Keratinocyte (primary cell): ENCODE measurements around the gene NMT1. TPM values are rescaled to one million over a fixed set of nuclear protein-coding genes. Genes with fewer than 3 reads are reported as not detected.

ENCODE experiments used
- DNase-seq: peaks from one replicate; pipeline ENCODE4 v3.0.0-alpha.2; 2011; ENCODE audit warnings: low read depth, missing footprints, low spot score
- FAIRE-seq: peaks from 2 replicates; lab custom pipeline; 2011; peaks lifted over from hg19 to GRCh38; lab: Jason Lieb, UNC
- H2AFZ ChIP-seq: 2 replicates; pipeline ENCODE4 v1.6.0; 2012; ENCODE audit warnings: low read length, control low read depth, inconsistent platforms; ENCODE audit not compliant: control insufficient read depth
- H3K27ac ChIP-seq: 2 replicates; pipeline ENCODE4 v1.5.1; 2011; ENCODE audit warnings: low read length; ENCODE audit not compliant: control insufficient read depth, insufficient read depth
- H3K27me3 ChIP-seq: 3 replicates; pipeline ENCODE4 v1.6.0; 2011; ENCODE audit warnings: low read length; ENCODE audit not compliant: control insufficient read depth, insufficient read depth; ENCODE audit errors: extremely low read depth
- H3K36me3 ChIP-seq, 2 experiments: 2 replicates in 1 of 2; 3 replicates in 1 of 2; pipeline ENCODE4 v1.5.1; 2011; ENCODE audit warnings: low read length in 2 of 2, mild to moderate bottlenecking in 1 of 2; ENCODE audit not compliant: control insufficient read depth in 2 of 2, insufficient read depth in 2 of 2; ENCODE audit errors: extremely low read depth in 1 of 2
- H3K4me1 ChIP-seq: 3 replicates; pipeline ENCODE4 v1.5.1; 2011; ENCODE audit warnings: low read length; ENCODE audit not compliant: control insufficient read depth, insufficient read depth; ENCODE audit errors: extremely low read depth
- H3K4me2 ChIP-seq: 3 replicates; pipeline ENCODE4 v1.6.0; 2011; ENCODE audit warnings: low read depth, low read length; ENCODE audit not compliant: control insufficient read depth, insufficient read depth; ENCODE audit errors: extremely low read depth
- H3K4me3 ChIP-seq, 3 experiments: fragments of 200-600 bp in 1 of 3; sonication (generic) in 1 of 3; 2 replicates in 2 of 3; 3 replicates in 1 of 3; pipeline ENCODE4 v1.5.1; 2011 to 2016; ENCODE audit warnings: low read length in 3 of 3, mild to moderate bottlenecking in 3 of 3, control low read depth in 2 of 3, inconsistent platforms in 1 of 3, low read depth in 1 of 3, mixed read lengths in 1 of 3, mixed run types in 1 of 3, moderate library complexity in 1 of 3; ENCODE audit not compliant: control insufficient read depth in 2 of 3, insufficient read depth in 2 of 3; ENCODE audit errors: extremely low read depth in 1 of 3
- H3K79me2 ChIP-seq: 2 replicates; pipeline ENCODE4 v1.6.0; 2012; ENCODE audit warnings: low read length; ENCODE audit not compliant: control insufficient read depth, insufficient read depth
- H3K9ac ChIP-seq: 3 replicates; pipeline ENCODE4 v1.6.0; 2011; ENCODE audit warnings: low read length; ENCODE audit not compliant: control insufficient read depth, insufficient read depth; ENCODE audit errors: extremely low read depth
- H3K9me1 ChIP-seq: 3 replicates; pipeline ENCODE4 v1.6.0; 2011; ENCODE audit warnings: low read length; ENCODE audit not compliant: control insufficient read depth, insufficient read depth; ENCODE audit errors: extremely low read depth
- H3K9me3 ChIP-seq: 2 replicates; pipeline ENCODE4 v1.5.1; 2012; ENCODE audit warnings: low read depth, low read length; ENCODE audit not compliant: control insufficient read depth
- H4K20me1 ChIP-seq: 3 replicates; pipeline ENCODE4 v1.6.0; 2011; ENCODE audit warnings: low read length; ENCODE audit not compliant: control insufficient read depth, insufficient read depth; ENCODE audit errors: extremely low read depth
- CTCF ChIP-seq, 3 experiments: IDR thresholded peaks in 1 of 3; conservative IDR thresholded peaks in 1 of 3; optimal IDR thresholded peaks in 1 of 3; 2 replicates in 2 of 3; 3 replicates in 1 of 3; pipeline versions ENCODE3 to v1.5.1; 2011; ENCODE audit warnings: low read length in 3 of 3, mild to moderate bottlenecking in 3 of 3, moderate library complexity in 2 of 3, control low read depth in 1 of 3, inconsistent platforms in 1 of 3; ENCODE audit not compliant: insufficient read depth in 2 of 3; ENCODE audit errors: extremely low read depth in 1 of 3
- EZH2 ChIP-seq: IDR thresholded peaks from one replicate; pipeline ENCODE4 v1.6.1; 2012; ENCODE audit warnings: inconsistent platforms, mild to moderate bottlenecking, low read length, moderate library complexity
- dilution Hi-C: fragments of 300-500 bp; cut with MboI; formaldehyde crosslinking; loops from one replicate; pipeline ENCODE4 v1.7.0; 2020; ENCODE audit warnings: low sequenced_read_pairs; ENCODE audit not compliant: extremely low pct_ligation_motif_present
- polyA plus RNA-seq, 5 experiments: library from polyadenylated mRNA; depleted of rRNA in 3 of 5; stranded (reverse) in 3 of 5; stranded (forward) in 1 of 5; unstranded in 1 of 5; fragments of >200 nt; gene quantifications; 1 replicate in 1 of 5; 2 replicates in 3 of 5; 3 replicates in 1 of 5; pipeline versions ENCODE4 v1.2.1 to v1.2.3, GENCODE V29; 2011 to 2012; ENCODE audit warnings: missing spikeins in 2 of 5, low read depth in 1 of 5, low replicate concordance in 1 of 5

The NMT1 gene
- polyA plus RNA-seq, 1 donor (not counting 4 experiments of a cell fraction or from before 2014, with no cell fraction given) = 101 TPM

DNA sequence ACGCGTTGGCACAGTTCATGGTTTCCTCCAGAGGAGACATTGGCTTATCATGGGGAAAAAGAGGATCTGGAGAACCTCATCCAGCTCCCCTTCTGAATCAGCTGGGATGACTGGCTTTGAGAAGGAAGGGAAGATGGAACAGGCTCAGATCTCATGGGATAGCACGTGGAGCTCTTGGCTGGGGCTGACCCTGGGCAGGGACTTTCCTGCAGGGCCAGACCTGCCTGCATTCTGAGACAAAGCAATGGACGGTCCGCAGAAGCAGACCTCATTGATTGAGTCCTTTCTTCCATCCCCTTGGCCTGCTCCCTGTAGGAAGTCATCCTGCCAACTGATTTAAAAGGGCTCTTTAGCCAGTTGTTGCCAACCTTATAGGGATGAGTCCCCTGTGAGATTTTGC is 45.0 kb downstream of the NMT1 start:
- Histone ChIP-seq H3K36me3 (peaks cover 53 to 57% of the 10 kb centered on the region in 2 experiments), H4K20me1 (peaks cover 9% of the 10 kb centered on the region), H3K27me3 (no peaks in the 10 kb centered on the region), H3K9ac (no peak overlapping the region), H2AFZ (no peak overlapping the region), H3K4me2 (no peak overlapping the region), H3K4me1 (peaks cover 27% of the 10 kb centered on the region), H3K9me1 (no peaks in the 10 kb centered on the region), H3K27ac (no peak overlapping the region), H3K79me2 (no peaks in the 10 kb centered on the region), H3K4me3 (no peak overlapping the region), H3K9me3 (no peaks in the 10 kb centered on the region)
- FAIRE-seq (no peak), DNase-seq (no peak)
- dilution Hi-C loops = no loop called here
- TF ChIP-seq CTCF (optimal IDR thresholded peaks at IDR 0.05 in 1 of 3, IDR thresholded peaks at IDR 0.05 in 1 of 3, conservative IDR thresholded peaks at IDR 0.05 in 1 of 3; ENCODE audit: extremely low read depth in 1 of 3, insufficient read depth in 2 of 3, low read length in 3 of 3) (no peak), EZH2 (no peak)

DNA sequence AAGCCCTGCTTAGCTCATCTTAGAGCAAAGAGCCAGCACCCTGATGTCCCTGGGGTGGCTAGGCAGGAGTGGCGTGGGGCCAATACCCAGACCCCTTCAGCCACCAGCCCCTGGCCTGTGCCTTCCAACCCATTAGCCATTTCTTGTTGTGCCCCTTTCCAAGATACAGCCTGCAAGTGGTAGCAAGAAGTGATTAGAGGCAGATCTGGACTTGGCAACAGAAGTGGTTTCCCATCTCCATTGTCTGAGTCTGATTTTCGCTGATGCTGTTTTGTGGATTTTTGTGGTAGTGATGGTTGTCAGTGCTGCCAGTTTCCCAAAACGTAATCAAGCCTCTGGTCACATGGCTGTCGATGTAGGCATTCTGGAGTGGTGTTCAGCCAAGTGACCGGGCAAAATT is 45.5 kb downstream of the NMT1 start:
- DNase-seq (no peak), FAIRE-seq (no peak)
- Histone ChIP-seq H3K9ac (no peak overlapping the region), H4K20me1 (peaks cover 9% of the 10 kb centered on the region), H3K27ac (no peak overlapping the region), H3K4me3 (no peak overlapping the region), H3K4me2 (no peak overlapping the region), H3K36me3 (peaks cover 52 to 57% of the 10 kb centered on the region in 2 experiments), H2AFZ (no peak overlapping the region), H3K4me1 (peaks cover 22% of the 10 kb centered on the region), H3K27me3 (no peaks in the 10 kb centered on the region), H3K9me1 (no peaks in the 10 kb centered on the region), H3K9me3 (no peaks in the 10 kb centered on the region), H3K79me2 (no peaks in the 10 kb centered on the region)
- dilution Hi-C loops = no loop called here
- TF ChIP-seq CTCF (optimal IDR thresholded peaks at IDR 0.05 in 1 of 3, IDR thresholded peaks at IDR 0.05 in 1 of 3, conservative IDR thresholded peaks at IDR 0.05 in 1 of 3; ENCODE audit: extremely low read depth in 1 of 3, insufficient read depth in 2 of 3, low read length in 3 of 3) (no peak), EZH2 (no peak)
